ENCODE measurements around the gene NYNRIN. TPM values are rescaled to one million over a fixed set of nuclear protein-coding genes. Genes with fewer than 3 reads are reported as not detected.

Gene NYNRIN
- total RNA-seq, 1 experiment from 2014 or later: 16.6 TPM

DNA sequence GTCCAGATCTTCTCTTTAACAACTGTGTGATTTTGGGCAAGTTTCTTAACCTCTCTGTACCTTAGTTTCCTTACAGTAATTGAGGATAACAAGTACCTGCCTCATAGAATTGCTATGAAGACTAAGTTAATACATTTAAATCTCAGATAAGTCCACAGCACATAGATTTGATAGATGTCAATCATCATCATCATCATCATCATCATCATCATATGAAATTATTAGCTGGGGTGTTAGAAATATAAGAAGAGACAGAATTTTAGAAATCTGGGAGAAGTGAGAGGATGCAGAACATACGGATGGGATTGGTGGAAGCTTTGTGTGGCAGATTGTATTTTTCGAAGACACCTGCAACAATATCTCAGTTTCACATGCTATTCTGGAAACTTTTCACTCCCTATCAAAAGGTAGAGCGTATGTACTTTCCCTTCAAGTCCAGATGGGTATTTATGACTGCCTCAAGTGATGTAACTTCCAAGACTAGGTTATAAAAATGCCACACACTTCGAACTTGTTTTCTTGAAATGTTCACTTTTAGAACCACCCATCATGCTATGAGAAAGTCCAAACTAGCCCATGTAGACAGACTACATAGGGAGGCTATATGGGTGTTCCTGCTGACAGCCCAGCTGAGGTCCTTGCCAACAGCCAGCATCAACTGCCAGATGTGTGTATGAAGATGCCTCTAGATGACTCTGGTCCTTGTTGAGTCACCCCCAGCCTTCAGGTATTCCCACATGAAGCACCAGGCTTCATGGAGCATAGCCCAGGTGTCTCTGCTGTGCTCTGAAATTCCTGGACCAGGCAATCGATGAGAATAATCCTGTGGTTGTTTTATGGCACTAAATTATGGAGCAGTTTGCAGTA lies 64.4 kb downstream of the NYNRIN start:
- peaks cover 3% of the 10 kb centered on the region; the same call in 1 of the 2 replicates for H3K27me3 Mint-ChIP-seq (ENCODE audit: low read depth)
- peaks cover 3% of the 10 kb centered on the region for H3K4me1 Mint-ChIP-seq
- no peaks in the 10 kb centered on the region for H3K36me3 Mint-ChIP-seq
- POLR2A ChIA-PET: no interaction called here
- H3K9me3 Mint-ChIP-seq: 0 out of 2 replicates have a peak, but pooled peaks cover 3% of the 10 kb centered on the region
- no peak overlapping the region for H3K4me3 Mint-ChIP-seq
- no peak for TF ChIP-seq NR3C1 (CRISPR knock-in tag; conservative IDR thresholded peaks at IDR 0.05; ENCODE audit: low read depth)
- TF ChIP-seq, protein P1, sequence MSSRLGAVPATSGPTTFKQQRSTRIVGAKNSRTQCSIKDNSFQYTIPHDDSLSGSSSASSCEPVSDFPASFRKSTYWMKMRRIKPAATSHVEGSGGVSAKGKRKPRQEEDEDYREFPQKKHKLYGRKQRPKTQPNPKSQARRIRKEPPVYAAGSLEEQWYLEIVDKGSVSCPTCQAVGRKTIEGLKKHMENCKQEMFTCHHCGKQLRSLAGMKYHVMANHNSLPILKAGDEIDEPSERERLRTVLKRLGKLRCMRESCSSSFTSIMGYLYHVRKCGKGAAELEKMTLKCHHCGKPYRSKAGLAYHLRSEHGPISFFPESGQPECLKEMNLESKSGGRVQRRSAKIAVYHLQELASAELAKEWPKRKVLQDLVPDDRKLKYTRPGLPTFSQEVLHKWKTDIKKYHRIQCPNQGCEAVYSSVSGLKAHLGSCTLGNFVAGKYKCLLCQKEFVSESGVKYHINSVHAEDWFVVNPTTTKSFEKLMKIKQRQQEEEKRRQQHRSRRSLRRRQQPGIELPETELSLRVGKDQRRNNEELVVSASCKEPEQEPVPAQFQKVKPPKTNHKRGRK (CRISPR knock-in tag; IDR thresholded peaks at IDR 0.05; ENCODE audit: borderline replicate concordance): no peak
- no peak for ATAC-seq
- H3K27ac Mint-ChIP-seq: no peak overlapping the region
- DNase-seq (ENCODE audit: low spot score): no peak
- CTCF ChIA-PET: no interaction called here

DNA sequence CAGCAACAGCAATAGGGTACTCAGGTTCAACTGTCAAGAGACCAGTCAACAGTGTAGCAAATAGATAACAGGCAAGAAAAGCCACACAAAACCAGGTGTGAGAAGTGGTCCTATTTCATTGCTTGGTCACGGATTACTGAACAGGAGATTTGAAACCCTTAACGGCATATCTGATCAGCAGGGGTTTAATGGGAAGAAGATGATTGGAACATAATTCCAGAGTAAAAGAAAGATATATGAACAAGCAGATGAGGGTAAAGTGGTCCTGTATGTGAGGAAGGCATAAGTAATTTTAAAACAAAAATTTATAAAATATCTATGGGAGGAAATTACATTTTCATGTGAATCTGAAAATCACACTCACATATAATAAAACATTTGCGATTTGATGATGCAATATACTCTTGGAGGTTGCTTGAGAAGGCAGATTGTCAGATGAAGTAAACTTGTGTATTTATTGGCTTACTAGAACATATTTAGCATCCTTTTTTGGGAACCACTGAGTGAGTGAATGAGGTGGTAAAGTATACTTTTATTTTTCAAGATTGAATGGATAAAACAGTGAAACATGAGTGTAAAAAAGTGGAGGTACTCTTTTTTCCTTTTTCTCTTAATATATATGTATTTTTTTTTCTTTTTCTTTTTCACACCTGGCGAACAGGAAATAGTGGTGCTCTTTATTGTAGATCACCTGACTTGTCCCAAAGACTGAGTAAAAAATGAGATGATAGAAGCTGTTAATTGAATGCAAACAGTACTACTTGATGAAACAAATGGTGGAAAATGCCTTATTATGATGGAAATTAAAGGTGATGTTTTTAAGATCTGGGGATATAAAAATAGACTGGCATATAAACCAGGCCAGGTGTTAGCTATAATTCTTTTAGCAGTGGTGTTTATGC lies 65.3 kb downstream of the NYNRIN start:
- Mint-ChIP-seq H3K36me3 (no peaks in the 10 kb centered on the region), H3K27ac (no peak overlapping the region), H3K9me3 (0 out of 2 replicates have a peak, but pooled peaks cover 3% of the 10 kb centered on the region), H3K4me3 (no peak overlapping the region), H3K27me3 (ENCODE audit: low read depth) (peaks cover 3% of the 10 kb centered on the region; the same call in 1 of the 2 replicates), H3K4me1 (peaks cover 3% of the 10 kb centered on the region)
- DNase-seq (ENCODE audit: low spot score): no peak
- ChIA-PET POLR2A (no interaction called here), CTCF (interaction anchor here (0.7 kb wide), 1 partner anchor 373 kb away, joined by 3 read pairs; no protein-coding TSS in a partner anchor)
- no peak for ATAC-seq
- TF ChIP-seq, protein P2, sequence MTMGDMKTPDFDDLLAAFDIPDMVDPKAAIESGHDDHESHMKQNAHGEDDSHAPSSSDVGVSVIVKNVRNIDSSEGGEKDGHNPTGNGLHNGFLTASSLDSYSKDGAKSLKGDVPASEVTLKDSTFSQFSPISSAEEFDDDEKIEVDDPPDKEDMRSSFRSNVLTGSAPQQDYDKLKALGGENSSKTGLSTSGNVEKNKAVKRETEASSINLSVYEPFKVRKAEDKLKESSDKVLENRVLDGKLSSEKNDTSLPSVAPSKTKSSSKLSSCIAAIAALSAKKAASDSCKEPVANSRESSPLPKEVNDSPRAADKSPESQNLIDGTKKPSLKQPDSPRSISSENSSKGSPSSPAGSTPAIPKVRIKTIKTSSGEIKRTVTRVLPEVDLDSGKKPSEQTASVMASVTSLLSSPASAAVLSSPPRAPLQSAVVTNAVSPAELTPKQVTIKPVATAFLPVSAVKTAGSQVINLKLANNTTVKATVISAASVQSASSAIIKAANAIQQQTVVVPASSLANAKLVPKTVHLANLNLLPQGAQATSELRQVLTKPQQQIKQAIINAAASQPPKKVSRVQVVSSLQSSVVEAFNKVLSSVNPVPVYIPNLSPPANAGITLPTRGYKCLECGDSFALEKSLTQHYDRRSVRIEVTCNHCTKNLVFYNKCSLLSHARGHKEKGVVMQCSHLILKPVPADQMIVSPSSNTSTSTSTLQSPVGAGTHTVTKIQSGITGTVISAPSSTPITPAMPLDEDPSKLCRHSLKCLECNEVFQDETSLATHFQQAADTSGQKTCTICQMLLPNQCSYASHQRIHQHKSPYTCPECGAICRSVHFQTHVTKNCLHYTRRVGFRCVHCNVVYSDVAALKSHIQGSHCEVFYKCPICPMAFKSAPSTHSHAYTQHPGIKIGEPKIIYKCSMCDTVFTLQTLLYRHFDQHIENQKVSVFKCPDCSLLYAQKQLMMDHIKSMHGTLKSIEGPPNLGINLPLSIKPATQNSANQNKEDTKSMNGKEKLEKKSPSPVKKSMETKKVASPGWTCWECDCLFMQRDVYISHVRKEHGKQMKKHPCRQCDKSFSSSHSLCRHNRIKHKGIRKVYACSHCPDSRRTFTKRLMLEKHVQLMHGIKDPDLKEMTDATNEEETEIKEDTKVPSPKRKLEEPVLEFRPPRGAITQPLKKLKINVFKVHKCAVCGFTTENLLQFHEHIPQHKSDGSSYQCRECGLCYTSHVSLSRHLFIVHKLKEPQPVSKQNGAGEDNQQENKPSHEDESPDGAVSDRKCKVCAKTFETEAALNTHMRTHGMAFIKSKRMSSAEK (CRISPR knock-in tag; IDR thresholded peaks at IDR 0.05; ENCODE audit: borderline replicate concordance): no peak
- TF ChIP-seq ATF1 (CRISPR knock-in tag; IDR thresholded peaks at IDR 0.05): no peak
- TF ChIP-seq ZNF121 (CRISPR knock-in tag; IDR thresholded peaks at IDR 0.05): no peak
- TF ChIP-seq, protein P3, sequence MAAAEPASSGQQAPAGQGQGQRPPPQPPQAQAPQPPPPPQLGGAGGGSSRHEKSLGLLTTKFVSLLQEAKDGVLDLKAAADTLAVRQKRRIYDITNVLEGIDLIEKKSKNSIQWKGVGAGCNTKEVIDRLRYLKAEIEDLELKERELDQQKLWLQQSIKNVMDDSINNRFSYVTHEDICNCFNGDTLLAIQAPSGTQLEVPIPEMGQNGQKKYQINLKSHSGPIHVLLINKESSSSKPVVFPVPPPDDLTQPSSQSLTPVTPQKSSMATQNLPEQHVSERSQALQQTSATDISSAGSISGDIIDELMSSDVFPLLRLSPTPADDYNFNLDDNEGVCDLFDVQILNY (CRISPR knock-in tag; IDR thresholded peaks at IDR 0.05): no peak
- TF ChIP-seq ESRRA (CRISPR knock-in tag; IDR thresholded peaks at IDR 0.05; ENCODE audit: borderline replicate concordance): no peak
- TF ChIP-seq, protein P4, sequence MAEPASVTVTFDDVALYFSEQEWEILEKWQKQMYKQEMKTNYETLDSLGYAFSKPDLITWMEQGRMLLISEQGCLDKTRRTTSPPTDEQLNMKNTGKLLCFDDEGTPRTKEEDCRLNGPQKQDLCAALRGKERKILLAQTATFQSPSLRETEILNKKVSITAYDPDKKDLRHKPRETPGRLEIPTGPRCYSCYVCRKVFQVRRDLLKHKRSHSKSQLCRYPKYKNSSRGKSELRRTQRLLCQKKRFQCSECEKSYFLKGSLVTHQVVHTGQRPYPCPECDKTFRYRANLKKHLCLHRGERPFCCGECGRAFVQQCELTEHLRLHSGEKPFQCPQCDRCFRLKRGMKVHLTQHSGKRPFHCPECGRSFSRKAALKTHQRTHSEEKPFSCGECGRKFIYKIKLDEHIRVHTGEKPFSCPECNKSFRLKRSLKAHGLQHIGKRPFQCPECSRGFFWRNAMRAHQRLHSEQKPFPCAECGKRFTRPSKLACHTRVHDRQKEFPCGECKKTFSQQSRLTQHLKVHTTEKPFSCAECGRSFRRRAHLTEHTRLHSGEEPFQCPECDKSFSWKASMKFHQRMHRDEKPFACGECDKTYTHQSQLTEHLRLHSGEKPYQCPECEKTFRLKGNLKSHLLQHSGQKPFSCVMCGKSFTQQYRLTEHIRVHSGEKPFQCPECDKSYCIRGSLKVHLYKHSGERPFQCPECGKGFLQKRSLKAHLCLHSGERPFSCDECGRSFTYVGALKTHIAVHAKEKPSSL (CRISPR knock-in tag; conservative IDR thresholded peaks at IDR 0.05): no peak
- TF ChIP-seq, protein P5, sequence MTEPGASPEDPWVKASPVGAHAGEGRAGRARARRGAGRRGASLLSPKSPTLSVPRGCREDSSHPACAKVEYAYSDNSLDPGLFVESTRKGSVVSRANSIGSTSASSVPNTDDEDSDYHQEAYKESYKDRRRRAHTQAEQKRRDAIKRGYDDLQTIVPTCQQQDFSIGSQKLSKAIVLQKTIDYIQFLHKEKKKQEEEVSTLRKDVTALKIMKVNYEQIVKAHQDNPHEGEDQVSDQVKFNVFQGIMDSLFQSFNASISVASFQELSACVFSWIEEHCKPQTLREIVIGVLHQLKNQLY (CRISPR knock-in tag; IDR thresholded peaks at IDR 0.05): no peak
- TF ChIP-seq CREB1 (CRISPR knock-in tag; IDR thresholded peaks at IDR 0.05): no peak
- TF ChIP-seq, protein P1 (CRISPR knock-in tag; IDR thresholded peaks at IDR 0.05; ENCODE audit: borderline replicate concordance): no peak
- no peak for TF ChIP-seq IRF2 (CRISPR knock-in tag; IDR thresholded peaks at IDR 0.05; ENCODE audit: borderline replicate concordance, low read depth)
- no peak for TF ChIP-seq PRRX2 (CRISPR knock-in tag; IDR thresholded peaks at IDR 0.05)
- TF ChIP-seq, protein P6, sequence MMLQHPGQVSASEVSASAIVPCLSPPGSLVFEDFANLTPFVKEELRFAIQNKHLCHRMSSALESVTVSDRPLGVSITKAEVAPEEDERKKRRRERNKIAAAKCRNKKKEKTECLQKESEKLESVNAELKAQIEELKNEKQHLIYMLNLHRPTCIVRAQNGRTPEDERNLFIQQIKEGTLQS (CRISPR knock-in tag; conservative IDR thresholded peaks at IDR 0.05): no peak
- no peak for TF ChIP-seq HMGA2 (CRISPR knock-in tag; IDR thresholded peaks at IDR 0.05)
- no peak for TF ChIP-seq RORB (CRISPR knock-in tag; IDR thresholded peaks at IDR 0.05)
- TF ChIP-seq, protein P7, sequence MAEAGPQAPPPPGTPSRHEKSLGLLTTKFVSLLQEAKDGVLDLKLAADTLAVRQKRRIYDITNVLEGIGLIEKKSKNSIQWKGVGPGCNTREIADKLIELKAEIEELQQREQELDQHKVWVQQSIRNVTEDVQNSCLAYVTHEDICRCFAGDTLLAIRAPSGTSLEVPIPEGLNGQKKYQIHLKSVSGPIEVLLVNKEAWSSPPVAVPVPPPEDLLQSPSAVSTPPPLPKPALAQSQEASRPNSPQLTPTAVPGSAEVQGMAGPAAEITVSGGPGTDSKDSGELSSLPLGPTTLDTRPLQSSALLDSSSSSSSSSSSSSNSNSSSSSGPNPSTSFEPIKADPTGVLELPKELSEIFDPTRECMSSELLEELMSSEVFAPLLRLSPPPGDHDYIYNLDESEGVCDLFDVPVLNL (CRISPR knock-in tag; IDR thresholded peaks at IDR 0.05; ENCODE audit: borderline replicate concordance, low read depth): no peak
- no peak for TF ChIP-seq NR2C2 (CRISPR knock-in tag; IDR thresholded peaks at IDR 0.05)

All from WTC11 (cell line).